GM19035 (cell line): ENCODE data around the gene NELFB.

Source experiments
- ATAC-seq: cut with Tn5 transposase; IDR thresholded peaks from one replicate; pipeline ENCODE4 v1.9.1; 2021; ENCODE audit not compliant: unreplicated experiment

NELFB gene

GRCh38 chr9:137280474-137281344, 25.6 kb downstream of the NELFB start:
- no peak for ATAC-seq

- no peak for ATAC-seq
Observed at GRCh38 chr9:137281345-137282116, 26.4 kb downstream of the NELFB start.

GRCh38 chr9:137286975-137287383, 31.9 kb downstream of the NELFB start:
- no peak for ATAC-seq

GRCh38 chr9:137293094-137293481, 38.0 kb downstream of the NELFB start:
- no peak for ATAC-seq

GRCh38 chr9:137293482-137294090, 38.5 kb downstream of the NELFB start:
- no peak for ATAC-seq

- ATAC-seq: no peak
Observed at GRCh38 chr9:137294091-137294680, 39.1 kb downstream of the NELFB start.

- ATAC-seq: no peak
Observed at GRCh38 chr9:137294681-137295237, 39.6 kb downstream of the NELFB start.

GRCh38 chr9:137295238-137295811, 40.2 kb downstream of the NELFB start:
- ATAC-seq: no peak

GRCh38 chr9:137295849-137296669, 40.9 kb downstream of the NELFB start:
- no peak for ATAC-seq

GRCh38 chr9:137296670-137297664, 41.8 kb downstream of the NELFB start:
- no peak for ATAC-seq

- no peak for ATAC-seq
Observed at GRCh38 chr9:137297966-137298365, 42.8 kb downstream of the NELFB start.

- ATAC-seq: no peak
Observed at GRCh38 chr9:137298401-137299202, 43.5 kb downstream of the NELFB start.

GRCh38 chr9:137299203-137299565, 44.1 kb downstream of the NELFB start:
- no peak for ATAC-seq

GRCh38 chr9:137299938-137300337, 44.8 kb downstream of the NELFB start:
- no peak for ATAC-seq

GRCh38 chr9:137300567-137301080, 45.5 kb downstream of the NELFB start:
- no peak for ATAC-seq

GRCh38 chr9:137301081-137301947, 46.2 kb downstream of the NELFB start:
- ATAC-seq: peak; percentile 3

- peak; percentile 68 for ATAC-seq
Observed at GRCh38 chr9:137302118-137302448, 47.0 kb downstream of the NELFB start, which contains the start of gene NRARP. NRARP (minus strand) TSS chr9:137302271; CDS start chr9:137301928, 343 bp downstream.
